ENCODE measurements around the gene POU2F2.

DNA sequence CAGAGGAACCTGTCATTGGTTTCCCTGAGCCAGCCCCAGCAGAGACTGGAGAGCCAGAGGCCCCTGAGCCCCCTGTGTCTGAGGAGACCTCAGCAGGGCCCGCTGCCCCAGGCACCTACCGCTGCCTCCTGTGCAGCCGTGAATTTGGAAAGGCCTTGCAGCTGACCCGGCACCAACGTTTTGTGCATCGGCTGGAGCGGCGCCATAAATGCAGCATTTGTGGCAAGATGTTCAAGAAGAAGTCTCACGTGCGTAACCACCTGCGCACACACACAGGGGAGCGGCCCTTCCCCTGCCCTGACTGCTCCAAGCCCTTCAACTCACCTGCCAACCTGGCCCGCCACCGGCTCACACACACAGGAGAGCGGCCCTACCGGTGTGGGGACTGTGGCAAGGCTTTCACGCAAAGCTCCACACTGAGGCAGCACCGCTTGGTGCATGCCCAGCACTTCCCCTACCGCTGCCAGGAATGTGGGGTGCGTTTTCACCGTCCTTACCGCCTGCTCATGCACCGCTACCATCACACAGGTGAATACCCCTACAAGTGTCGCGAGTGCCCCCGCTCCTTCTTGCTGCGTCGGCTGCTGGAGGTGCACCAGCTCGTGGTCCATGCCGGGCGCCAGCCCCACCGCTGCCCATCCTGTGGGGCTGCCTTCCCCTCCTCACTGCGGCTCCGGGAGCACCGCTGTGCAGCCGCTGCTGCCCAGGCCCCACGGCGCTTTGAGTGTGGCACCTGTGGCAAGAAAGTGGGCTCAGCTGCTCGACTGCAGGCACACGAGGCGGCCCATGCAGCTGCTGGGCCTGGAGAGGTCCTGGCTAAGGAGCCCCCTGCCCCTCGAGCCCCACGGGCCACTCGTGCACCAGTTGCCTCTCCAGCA lies 52.1 kb downstream of the POU2F2 start:
- TF ChIP-seq, protein P1, sequence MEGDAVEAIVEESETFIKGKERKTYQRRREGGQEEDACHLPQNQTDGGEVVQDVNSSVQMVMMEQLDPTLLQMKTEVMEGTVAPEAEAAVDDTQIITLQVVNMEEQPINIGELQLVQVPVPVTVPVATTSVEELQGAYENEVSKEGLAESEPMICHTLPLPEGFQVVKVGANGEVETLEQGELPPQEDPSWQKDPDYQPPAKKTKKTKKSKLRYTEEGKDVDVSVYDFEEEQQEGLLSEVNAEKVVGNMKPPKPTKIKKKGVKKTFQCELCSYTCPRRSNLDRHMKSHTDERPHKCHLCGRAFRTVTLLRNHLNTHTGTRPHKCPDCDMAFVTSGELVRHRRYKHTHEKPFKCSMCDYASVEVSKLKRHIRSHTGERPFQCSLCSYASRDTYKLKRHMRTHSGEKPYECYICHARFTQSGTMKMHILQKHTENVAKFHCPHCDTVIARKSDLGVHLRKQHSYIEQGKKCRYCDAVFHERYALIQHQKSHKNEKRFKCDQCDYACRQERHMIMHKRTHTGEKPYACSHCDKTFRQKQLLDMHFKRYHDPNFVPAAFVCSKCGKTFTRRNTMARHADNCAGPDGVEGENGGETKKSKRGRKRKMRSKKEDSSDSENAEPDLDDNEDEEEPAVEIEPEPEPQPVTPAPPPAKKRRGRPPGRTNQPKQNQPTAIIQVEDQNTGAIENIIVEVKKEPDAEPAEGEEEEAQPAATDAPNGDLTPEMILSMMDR (IDR thresholded peaks at IDR 0.05) = no peak
- TF ChIP-seq POLR2A (IDR thresholded peaks at IDR 0.05) = no peak

Data from adrenal gland (tissue), 5 donors.